SK-MEL-5 (cell line): ENCODE measurements around the gene MRPL2. TPM values are rescaled to one million over a fixed set of nuclear protein-coding genes. Genes with fewer than 3 reads are reported as not detected.
A peak's percentile ranks its signal among the peaks of the same experiment; 100 is the strongest.
"Not testable (repeated sequence)": the region's sequence is repeated elsewhere in the genome, so short reads cannot be mapped to it uniquely, and the experiment has no call there.

Experiments used
- DNase-seq: peaks from one replicate; pipeline ENCODE4 v3.0.0-alpha.2; 2016; ENCODE audit warnings: low read depth, low spot score
- in situ Hi-C: cut with HindIII; loops from 2 replicates; pipeline ENCODE4 v1.10.0; 2016; ENCODE audit warnings: low sequenced_read_pairs, high pct_unique_total_duplicates, low pct_unique_long_range_greater_than_20kb
- total RNA-seq: library from RNA; depleted of rRNA; stranded (reverse); fragments of >200 nt; shearing (Covaris generic); gene quantifications from 2 replicates; pipeline ENCODE4 v1.2.3, GENCODE V29; 2014

Gene MRPL2
- total RNA-seq, 1 experiment from 2014 or later: 51.9 TPM

DNA sequence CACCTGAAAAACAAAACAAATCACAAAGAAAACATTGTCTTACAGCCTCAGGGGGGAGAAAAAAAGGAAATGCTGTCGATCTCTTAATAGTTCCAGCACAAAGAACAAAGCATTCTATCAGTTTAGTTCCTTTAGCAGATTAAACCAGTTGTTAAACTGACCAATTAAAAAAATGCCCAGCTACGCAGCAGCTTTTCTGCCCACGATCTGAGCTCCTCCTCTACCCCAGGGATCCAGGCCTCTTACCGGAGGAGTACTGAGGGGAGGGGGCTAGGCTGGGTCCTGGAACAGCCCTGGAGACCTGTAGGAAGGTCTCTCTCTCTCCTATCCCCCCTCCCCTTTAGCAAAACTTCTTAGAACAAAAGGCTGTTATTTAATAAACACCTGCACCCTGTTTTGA lies 30.2 kb upstream of the MRPL2 start:
- peak; percentile 28 for DNase-seq
- in situ Hi-C loops: no loop called here

GRCh38 chr6:43088654-43089056 lies 29.4 kb upstream of the MRPL2 start:
- in situ Hi-C loops: no loop called here
- DNase-seq: no peak

GRCh38 chr6:43086022-43086658 lies 26.9 kb upstream of the MRPL2 start:
- in situ Hi-C loops: no loop called here
- no peak for DNase-seq

DNA sequence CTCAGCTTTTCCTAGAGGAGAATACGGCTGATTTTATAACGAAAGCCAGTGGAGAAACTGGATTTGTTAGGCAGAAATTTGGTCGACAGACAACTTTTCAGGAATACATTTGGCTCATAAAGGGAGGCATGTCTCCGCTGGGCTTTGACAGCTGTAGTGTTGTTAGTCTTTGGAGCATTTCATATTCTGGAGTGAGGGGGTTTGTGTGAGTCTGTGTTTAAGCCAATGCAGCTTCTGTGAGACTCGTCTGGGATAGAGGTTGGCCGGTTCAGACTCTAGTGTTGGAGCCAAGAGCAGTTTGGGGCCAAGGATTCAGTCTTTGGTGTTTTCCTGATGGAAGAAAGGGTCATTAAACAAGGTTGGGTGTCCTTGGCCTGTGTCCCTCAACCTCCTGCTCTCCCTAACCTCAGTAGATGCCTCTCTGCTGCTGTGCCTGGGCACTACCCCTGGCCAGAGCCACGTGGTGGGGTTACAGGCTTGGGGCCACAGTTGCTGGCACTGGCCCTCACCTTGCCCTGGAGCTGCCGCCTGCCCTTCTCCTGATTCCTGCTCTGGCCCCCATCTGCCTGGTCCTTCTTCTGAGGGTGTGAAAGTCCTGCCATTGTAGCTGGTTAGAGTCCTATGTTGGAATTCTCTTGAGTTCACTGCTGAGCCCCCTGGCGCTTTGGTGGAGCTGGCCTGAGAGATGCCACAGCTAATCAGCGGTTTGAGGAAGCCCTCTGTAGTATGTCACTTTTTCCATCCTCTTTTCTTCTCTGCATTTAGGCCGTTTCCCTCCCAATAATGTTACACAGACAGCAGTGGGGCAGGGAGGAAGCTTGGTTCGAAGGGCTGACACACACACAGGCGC lies 23.8 kb upstream of the MRPL2 start:
- no peak for DNase-seq
- in situ Hi-C loops: no loop called here

DNA sequence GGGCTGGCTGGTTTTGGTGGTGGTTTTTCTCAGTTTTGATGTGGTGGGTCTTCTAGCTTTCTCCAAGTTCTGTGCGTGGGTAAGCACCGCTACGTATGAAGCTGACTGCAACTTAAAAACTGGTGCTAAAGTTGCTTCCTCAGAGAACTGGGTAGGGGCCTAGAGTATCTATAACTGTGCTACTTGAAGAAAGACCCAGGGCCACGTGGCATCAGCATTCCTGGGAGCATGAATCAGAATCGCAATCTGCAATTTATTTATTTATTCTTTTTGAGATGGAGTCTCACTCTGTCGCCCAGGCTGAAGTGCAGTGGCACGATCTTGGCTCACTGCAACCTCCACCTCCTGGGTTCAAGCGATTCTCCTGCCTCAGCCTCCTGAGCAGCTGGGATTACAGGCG lies 22.7 kb upstream of the MRPL2 start:
- DNase-seq, in situ Hi-C loops: not testable (repeated sequence)

DNA sequence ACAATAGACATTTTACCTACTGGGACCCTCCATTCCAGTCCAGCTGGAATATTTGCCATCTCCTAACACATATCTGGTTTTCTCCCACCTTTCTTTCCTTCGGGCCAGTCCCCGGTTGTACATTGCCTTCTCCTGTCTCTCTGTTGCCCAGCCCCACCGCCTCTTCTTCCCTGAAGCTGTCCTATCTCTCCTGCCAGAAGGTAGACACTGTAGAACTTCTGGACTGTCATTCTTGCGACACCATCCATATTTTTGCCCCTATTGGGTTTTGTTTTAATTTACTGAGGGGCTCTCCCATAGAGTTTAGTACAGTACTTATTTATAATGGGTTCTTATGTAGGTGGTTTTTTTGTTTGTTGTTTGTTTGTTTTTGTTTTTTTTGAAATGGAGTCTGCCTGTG lies 21.8 kb upstream of the MRPL2 start:
- in situ Hi-C loops: no loop called here
- DNase-seq: no peak

DNA sequence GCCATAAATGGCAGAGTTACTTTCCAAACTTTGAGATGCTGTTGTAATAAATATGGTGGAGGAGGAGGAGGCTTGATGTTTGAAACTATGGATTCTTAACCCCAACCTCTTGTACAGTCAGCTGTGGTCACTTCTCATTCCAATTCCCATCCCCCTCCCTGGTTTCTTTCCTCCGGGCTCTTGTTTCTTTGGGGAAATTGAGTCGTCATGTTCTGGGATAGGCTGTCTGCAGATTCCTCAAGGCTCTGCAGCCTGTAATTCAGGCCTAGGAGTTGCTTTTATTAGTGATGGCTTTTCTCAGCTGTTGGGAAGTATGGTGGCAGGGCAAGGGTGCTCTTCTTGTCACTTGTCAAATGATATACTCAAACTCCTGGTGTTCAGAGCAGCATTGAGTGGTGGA lies 19.5 kb upstream of the MRPL2 start:
- no peak for DNase-seq
- in situ Hi-C loops: no loop called here

DNA sequence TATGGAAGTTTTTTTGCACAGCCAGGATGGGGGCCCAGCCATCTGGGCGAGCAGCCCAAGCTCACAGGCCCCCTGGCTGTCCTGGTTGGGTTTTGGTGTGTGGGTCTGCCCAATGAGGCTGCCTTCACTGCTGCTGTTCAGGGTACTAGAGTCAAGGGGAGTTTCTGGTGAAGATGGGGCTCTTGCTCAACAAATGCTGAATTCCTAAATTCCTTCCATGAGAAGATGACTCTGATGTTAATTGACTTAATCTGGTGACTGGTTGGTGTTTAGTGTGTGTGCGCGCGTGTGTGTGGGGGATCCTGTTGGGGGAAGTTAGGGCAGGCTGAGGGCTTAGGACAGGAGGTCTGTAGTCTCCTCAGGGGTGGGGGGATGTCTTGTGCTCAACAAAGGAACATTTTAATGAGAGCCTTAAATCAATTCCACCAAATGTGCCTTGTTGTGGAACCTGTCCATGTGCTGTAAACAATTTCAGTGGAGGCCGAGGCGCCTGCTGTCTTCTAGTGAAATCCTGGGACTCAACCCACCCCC lies 18.8 kb upstream of the MRPL2 start:
- DNase-seq: no peak
- in situ Hi-C loops: no loop called here

DNA sequence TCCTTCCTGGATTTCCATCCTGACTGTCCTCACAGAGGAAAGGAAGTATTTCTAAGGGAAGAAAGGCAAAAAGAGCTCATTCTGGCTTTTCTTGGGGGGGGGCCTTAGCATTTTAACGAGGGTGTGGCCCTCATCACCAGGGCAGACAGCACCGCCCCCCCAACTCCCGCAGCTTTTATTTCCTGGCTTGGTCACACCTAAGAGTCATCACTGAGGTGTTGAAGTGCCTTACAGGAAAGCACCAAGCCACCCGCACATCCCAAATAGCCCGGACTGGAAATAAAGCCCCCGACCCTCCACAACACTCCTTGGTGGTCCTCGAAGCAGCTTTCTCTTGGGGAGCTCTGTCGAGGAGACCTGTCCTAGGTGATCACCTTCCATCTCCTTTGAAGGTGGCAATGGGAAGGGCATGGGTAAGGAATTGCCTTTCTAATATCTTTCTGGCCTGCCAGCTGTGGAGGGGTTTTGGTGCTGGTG lies 18.1 kb upstream of the MRPL2 start:
- in situ Hi-C loops: no loop called here

DNA sequence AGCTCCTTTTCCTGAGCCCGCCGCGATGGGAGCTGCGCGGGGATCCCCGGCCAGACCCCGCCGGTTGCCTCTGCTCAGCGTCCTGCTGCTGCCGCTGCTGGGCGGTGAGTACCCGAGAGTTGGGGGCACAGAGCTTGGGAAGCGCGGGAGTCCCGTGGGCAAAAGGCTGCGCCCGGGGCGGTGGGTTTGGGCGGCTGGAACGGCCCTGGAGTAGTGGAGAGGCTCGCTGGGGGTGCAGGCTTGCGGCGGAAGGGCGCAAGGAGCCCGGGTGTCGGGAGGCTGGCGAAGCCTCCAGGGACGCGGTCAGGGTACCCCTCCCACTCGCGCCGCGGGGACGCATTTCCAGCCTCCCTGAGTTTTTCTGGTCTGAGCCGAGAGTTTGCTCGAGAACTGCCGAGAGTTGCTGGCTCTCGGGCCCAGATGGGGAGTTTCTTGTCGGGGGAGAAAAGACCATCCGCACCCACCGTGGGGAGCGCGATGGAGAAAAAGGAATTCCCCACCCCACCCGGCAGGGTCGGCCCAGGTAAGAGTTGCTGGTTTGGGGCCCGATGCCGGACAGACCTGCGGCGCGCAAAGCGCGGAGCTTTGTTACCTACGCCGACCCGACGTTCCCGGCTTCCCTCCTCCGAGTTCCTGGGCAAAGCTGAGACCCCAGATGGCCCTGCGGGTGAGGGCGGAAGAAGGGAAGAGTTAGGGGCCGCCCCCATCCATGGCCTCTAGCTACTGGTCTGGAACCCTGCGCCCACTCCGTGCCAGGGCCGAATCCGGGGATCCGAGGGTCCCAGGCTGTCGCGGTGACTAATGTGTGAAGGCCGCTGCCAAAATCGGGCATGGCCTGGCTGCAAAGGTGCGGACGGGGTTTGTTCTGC lies 17.5 kb upstream of the MRPL2 start:
- in situ Hi-C loops: no loop called here

More for the DNA sequence above, 18.1 kb upstream of the MRPL2 start:
- no peak for DNase-seq

GRCh38 chr6:43075670-43076463 lies 16.6 kb upstream of the MRPL2 start, which contains the start of gene PTK7:
PTK7 (plus strand) TSS chr6:43076314; CDS start chr6:43076489, 175 bp downstream.
- in situ Hi-C loops: no loop called here
- DNase-seq: peak; percentile 52

More for the DNA sequence above, 17.5 kb upstream of the MRPL2 start:
- no peak for DNase-seq

GRCh38 chr6:43074847-43075669 lies 15.8 kb upstream of the MRPL2 start:
- in situ Hi-C loops: no loop called here
- DNase-seq: no peak

GRCh38 chr6:43070028-43070632 lies 10.9 kb upstream of the MRPL2 start:
- peak; percentile 64 for DNase-seq
- in situ Hi-C loops: no loop called here

GRCh38 chr6:43062818-43063217 lies 3.6 kb upstream of the MRPL2 start:
- in situ Hi-C loops: no loop called here
- DNase-seq: no peak

GRCh38 chr6:43061861-43062260 lies 2.6 kb upstream of the MRPL2 start:
- DNase-seq: no peak

More at GRCh38 chr6:43061861-43062260, 2.6 kb upstream of the MRPL2 start:
- in situ Hi-C loops: no loop called here
